HL-60 (cell line): ENCODE data around the gene RNF220.
A peak's percentile ranks its signal among the peaks of the same experiment; 100 is the strongest.

Source experiments
- DNase-seq, 2 experiments: peaks; one replicate each; pipeline ENCODE4 v3.0.0-alpha.2; 2010 to 2020; ENCODE audit warnings: low read depth in 1 of 2, low spot score in 1 of 2
- H3K27ac ChIP-seq: fragments of 250-450 bp; sonication (Bioruptor Pico); replicated peaks from 2 replicates; pipeline ENCODE4 v1.5.1; 2020; ENCODE audit warnings: mild to moderate bottlenecking, moderate library complexity
- H3K27me3 ChIP-seq: fragments of 250-450 bp; sonication (Bioruptor Pico); 2 replicates; pipeline ENCODE4 v1.5.1; 2021; ENCODE audit warnings: mild to moderate bottlenecking, moderate library complexity; ENCODE audit not compliant: insufficient read depth, poor library complexity, severe bottlenecking
- H3K4me3 ChIP-seq: replicated peaks from 2 replicates; pipeline ENCODE4 v1.5.1; 2011; ENCODE audit warnings: mild to moderate bottlenecking, control low read depth, low read length; ENCODE audit not compliant: insufficient read depth
- GABPA ChIP-seq: IDR thresholded peaks from 2 replicates; pipeline ENCODE4 v1.6.1; 2012; ENCODE audit warnings: low read depth
- POLR2AphosphoS5 ChIP-seq: IDR thresholded peaks from 2 replicates; pipeline ENCODE4 v1.6.1; 2012; ENCODE audit warnings: low read depth
- REST ChIP-seq: IDR thresholded peaks from 2 replicates; pipeline ENCODE4 v1.6.1; 2012; ENCODE audit warnings: low read depth; ENCODE audit not compliant: insufficient replicate concordance
- SPI1 ChIP-seq: IDR thresholded peaks from 2 replicates; pipeline ENCODE4 v1.6.1; 2012; ENCODE audit warnings: low read depth, mild to moderate bottlenecking, borderline replicate concordance
- TF ChIP-seq, protein P1 (sequence below): IDR thresholded peaks from one replicate; pipeline ENCODE4 v1.5.1; 2011; ENCODE audit warnings: low read length, control low read depth, inconsistent platforms; ENCODE audit not compliant: insufficient read depth

The RNF220 gene

DNA sequence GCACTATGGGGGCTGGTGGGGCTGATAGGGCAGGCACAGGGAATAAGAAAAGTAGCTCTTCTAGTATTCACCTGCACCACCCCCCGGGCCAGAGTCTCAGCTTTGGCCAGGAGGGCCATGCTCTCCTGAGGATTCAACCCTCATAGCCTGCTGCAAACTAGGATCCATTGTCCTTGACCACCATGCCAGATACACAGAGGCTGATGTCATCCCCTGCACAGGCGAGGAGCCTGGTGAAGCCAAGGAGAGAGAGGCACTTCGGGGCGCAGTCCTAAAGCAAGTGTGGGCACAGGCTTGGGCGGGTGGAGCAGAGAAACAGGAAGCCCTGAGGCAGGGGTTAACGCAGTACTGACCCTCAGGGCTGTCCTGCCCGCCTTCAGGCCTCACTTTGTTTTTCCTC lies 239.8 kb downstream of the RNF220 start:
- DNase-seq, result no peak
- TF ChIP-seq POLR2AphosphoS5 (peak; percentile 23; the same call in 1 of the 2 replicates), GABPA (no peak)

GRCh38 chr1:44645476-44646244 lies 240.6 kb downstream of the RNF220 start:
- TF ChIP-seq, protein P1, sequence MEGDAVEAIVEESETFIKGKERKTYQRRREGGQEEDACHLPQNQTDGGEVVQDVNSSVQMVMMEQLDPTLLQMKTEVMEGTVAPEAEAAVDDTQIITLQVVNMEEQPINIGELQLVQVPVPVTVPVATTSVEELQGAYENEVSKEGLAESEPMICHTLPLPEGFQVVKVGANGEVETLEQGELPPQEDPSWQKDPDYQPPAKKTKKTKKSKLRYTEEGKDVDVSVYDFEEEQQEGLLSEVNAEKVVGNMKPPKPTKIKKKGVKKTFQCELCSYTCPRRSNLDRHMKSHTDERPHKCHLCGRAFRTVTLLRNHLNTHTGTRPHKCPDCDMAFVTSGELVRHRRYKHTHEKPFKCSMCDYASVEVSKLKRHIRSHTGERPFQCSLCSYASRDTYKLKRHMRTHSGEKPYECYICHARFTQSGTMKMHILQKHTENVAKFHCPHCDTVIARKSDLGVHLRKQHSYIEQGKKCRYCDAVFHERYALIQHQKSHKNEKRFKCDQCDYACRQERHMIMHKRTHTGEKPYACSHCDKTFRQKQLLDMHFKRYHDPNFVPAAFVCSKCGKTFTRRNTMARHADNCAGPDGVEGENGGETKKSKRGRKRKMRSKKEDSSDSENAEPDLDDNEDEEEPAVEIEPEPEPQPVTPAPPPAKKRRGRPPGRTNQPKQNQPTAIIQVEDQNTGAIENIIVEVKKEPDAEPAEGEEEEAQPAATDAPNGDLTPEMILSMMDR, result no peak
- TF ChIP-seq REST (no peak), SPI1 (no peak), POLR2AphosphoS5 (no peak), GABPA (no peak)
- Histone ChIP-seq H3K27me3 (no peaks in the 10 kb centered on the region), H3K27ac (no peak overlapping the region), H3K4me3 (no peak overlapping the region)
- DNase-seq, result no peak

More for the DNA sequence above, 239.8 kb downstream of the RNF220 start:
- no peak overlapping the region for H3K27ac ChIP-seq
- H3K27me3 ChIP-seq, result no peaks in the 10 kb centered on the region
- H3K4me3 ChIP-seq, result no peak overlapping the region

DNA sequence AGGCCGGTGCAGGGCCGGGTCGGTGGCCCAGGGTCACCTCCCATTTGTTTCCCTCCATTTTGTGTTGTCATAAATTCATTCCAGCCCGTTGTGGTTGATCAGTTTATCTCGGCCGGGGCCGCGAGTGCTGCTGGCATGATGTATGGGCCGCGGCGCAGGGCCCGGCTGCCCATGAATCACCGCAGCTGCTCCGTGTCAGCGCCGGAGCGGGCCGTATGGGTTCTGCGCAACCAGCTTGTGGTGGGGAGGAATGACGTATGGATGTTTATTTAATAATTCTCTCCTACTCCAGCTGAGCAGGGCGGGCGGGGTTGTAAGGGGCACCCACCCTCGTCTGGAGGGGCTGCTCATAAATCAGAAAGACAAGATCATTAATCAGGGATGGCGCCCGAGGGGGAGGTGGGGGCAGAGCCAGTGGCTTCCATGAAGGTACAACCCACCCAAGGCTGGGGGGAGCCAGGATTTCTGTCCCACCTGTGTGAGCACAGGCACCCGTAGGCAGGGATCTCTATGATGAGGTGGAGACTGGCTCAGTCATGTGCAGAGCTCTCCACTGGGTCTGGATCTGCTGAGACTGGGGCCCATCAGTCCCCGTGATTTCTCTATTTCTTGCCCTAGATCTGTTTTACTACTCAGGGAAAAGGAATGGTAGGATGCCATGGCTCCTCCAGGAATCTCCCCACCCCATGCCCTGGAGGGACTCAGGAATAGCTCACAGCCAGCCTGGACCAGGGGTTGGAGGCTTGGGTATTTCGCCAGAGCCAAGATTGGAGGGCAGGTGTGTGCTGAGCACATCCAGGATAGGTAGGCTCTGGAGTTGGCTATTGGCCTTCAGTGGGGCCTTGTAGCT lies 241.4 kb downstream of the RNF220 start:
- no peak for TF ChIP-seq SPI1
- no peak for TF ChIP-seq GABPA
- TF ChIP-seq POLR2AphosphoS5, result no peak
- TF ChIP-seq, protein P1, result no peak
- TF ChIP-seq REST, result no peak
- no peak for DNase-seq
- Histone ChIP-seq H3K27ac (no peak overlapping the region), H3K27me3 (no peaks in the 10 kb centered on the region), H3K4me3 (no peak overlapping the region)

- Histone ChIP-seq H3K4me3 (no peak overlapping the region), H3K27me3 (no peaks in the 10 kb centered on the region), H3K27ac (no peak overlapping the region)
- no peak for DNase-seq
- TF ChIP-seq SPI1, result no peak
- TF ChIP-seq, protein P1, result no peak
- TF ChIP-seq REST, result no peak
- no peak for TF ChIP-seq POLR2AphosphoS5
- no peak for TF ChIP-seq GABPA
These were observed 242.8 kb downstream of the RNF220 start for GRCh38 chr1:44647896-44648295.
